ENCODE results near the gene ELMO2. TPM values are rescaled to one million over a fixed set of nuclear protein-coding genes. Genes with fewer than 3 reads are reported as not detected.

The ELMO2 gene
- total RNA-seq, result 10 to 100 TPM; 50.8 to 57.0 TPM

GRCh38 chr20:46406200-46406985 lies at the start of gene ELMO2:
Gene ELMO2, minus strand, starts transcription at chr20:46406615. Its CDS starts 12,133 bp downstream, at chr20:46394482.
- peak; percentile 83 to 88 for ATAC-seq

GRCh38 chr20:46455729-46456128 lies 49.3 kb upstream of the ELMO2 start:
- ATAC-seq, result no peak
- Mint-ChIP-seq H3K36me3 (peaks cover 21 to 25% of the 10 kb centered on the region in 2 donors), H3K9me3 (peaks cover 16 to 22% of the 10 kb centered on the region in 2 donors), H3K27ac (no peak overlapping the region)
- no peak for DNase-seq (ENCODE audit: low spot score in 2 of 2)

More at GRCh38 chr20:46406200-46406985, at the start of gene ELMO2:
- Mint-ChIP-seq H3K36me3 (peaks cover 6 to 8% of the 10 kb centered on the region in 2 donors), H3K9me3 (no peaks in the 10 kb centered on the region), H3K27ac (peak within 1 kb of the TSS; percentile 94)
- DNase-seq (ENCODE audit: low spot score in 2 of 2), result peak; percentile 92 to 94

- ATAC-seq (no peak), DNase-seq (ENCODE audit: low spot score in 2 of 2) (no peak)
- H3K27ac Mint-ChIP-seq, result no peak overlapping the region
- H3K36me3 Mint-ChIP-seq, result peaks cover 0 to 8% of the 10 kb centered on the region in 2 donors
- peaks cover 5 to 6% of the 10 kb centered on the region in 2 donors for H3K9me3 Mint-ChIP-seq
Observed at GRCh38 chr20:46446851-46447250, 40.4 kb upstream of the ELMO2 start.

GRCh38 chr20:46439837-46440236 lies 33.4 kb upstream of the ELMO2 start:
- H3K36me3 Mint-ChIP-seq, result peaks cover 0 to 5% of the 10 kb centered on the region in 2 donors
- H3K9me3 Mint-ChIP-seq, result peaks cover 4 to 5% of the 10 kb centered on the region in 2 donors
- DNase-seq (ENCODE audit: low spot score in 2 of 2) (no peak), ATAC-seq (no peak)
- H3K27ac Mint-ChIP-seq, result no peak overlapping the region

- no peaks in the 10 kb centered on the region for H3K36me3 Mint-ChIP-seq
- DNase-seq (ENCODE audit: low spot score in 2 of 2), result no peak
- peak in 1 of 2 donors; percentile 52 for ATAC-seq
Observed at GRCh38 chr20:46438156-46438750, 31.8 kb upstream of the ELMO2 start.

GRCh38 chr20:46435146-46435545 lies 28.7 kb upstream of the ELMO2 start:
- no peak for ATAC-seq
- H3K36me3 Mint-ChIP-seq, result no peaks in the 10 kb centered on the region
- H3K9me3 Mint-ChIP-seq, result no peaks in the 10 kb centered on the region
- no peak overlapping the region for H3K27ac Mint-ChIP-seq
- no peak for DNase-seq (ENCODE audit: low spot score in 2 of 2)

More at GRCh38 chr20:46438156-46438750, 31.8 kb upstream of the ELMO2 start:
- Mint-ChIP-seq H3K9me3 (no peaks in the 10 kb centered on the region), H3K27ac (no peak overlapping the region)

- Mint-ChIP-seq H3K27ac (no peak overlapping the region), H3K36me3 (no peaks in the 10 kb centered on the region), H3K9me3 (no peaks in the 10 kb centered on the region)
- DNase-seq (ENCODE audit: low spot score in 2 of 2) (no peak), ATAC-seq (no peak)
Observed at GRCh38 chr20:46434597-46434996, 28.2 kb upstream of the ELMO2 start.

GRCh38 chr20:46433051-46433450 lies 26.6 kb upstream of the ELMO2 start:
- Mint-ChIP-seq H3K36me3 (no peaks in the 10 kb centered on the region), H3K9me3 (no peaks in the 10 kb centered on the region), H3K27ac (no peak overlapping the region)
- DNase-seq (ENCODE audit: low spot score in 2 of 2) (no peak), ATAC-seq (no peak)

GRCh38 chr20:46430921-46431712 lies 24.7 kb upstream of the ELMO2 start:
- no peak for DNase-seq (ENCODE audit: low spot score in 2 of 2)
- Mint-ChIP-seq H3K27ac (no peak overlapping the region), H3K36me3 (no peaks in the 10 kb centered on the region), H3K9me3 (no peaks in the 10 kb centered on the region)
- ATAC-seq, result no peak

- H3K9me3 Mint-ChIP-seq, result no peaks in the 10 kb centered on the region
- ATAC-seq (no peak), DNase-seq (ENCODE audit: low spot score in 2 of 2) (no peak)
- H3K36me3 Mint-ChIP-seq, result no peaks in the 10 kb centered on the region
- H3K27ac Mint-ChIP-seq, result no peak overlapping the region
Observed at GRCh38 chr20:46427384-46427783, 21.0 kb upstream of the ELMO2 start.

- Mint-ChIP-seq H3K36me3 (no peaks in the 10 kb centered on the region), H3K27ac (no peak overlapping the region), H3K9me3 (no peaks in the 10 kb centered on the region)
- no peak for ATAC-seq
- DNase-seq (ENCODE audit: low spot score in 2 of 2), result no peak
Observed at GRCh38 chr20:46423882-46424482, 17.6 kb upstream of the ELMO2 start.

- no peaks in the 10 kb centered on the region for H3K9me3 Mint-ChIP-seq
- no peak for ATAC-seq
Observed at GRCh38 chr20:46423342-46423741, 16.9 kb upstream of the ELMO2 start.

GRCh38 chr20:46420878-46421277 lies 14.5 kb upstream of the ELMO2 start:
- H3K9me3 Mint-ChIP-seq, result no peaks in the 10 kb centered on the region
- peaks cover 0 to 9% of the 10 kb centered on the region in 2 donors for H3K36me3 Mint-ChIP-seq
- ATAC-seq, result no peak

More at GRCh38 chr20:46423342-46423741, 16.9 kb upstream of the ELMO2 start:
- Mint-ChIP-seq H3K36me3 (no peaks in the 10 kb centered on the region), H3K27ac (no peak overlapping the region)
- DNase-seq (ENCODE audit: low spot score in 2 of 2), result no peak

GRCh38 chr20:46419882-46420281 lies 13.5 kb upstream of the ELMO2 start:
- DNase-seq (ENCODE audit: low spot score in 2 of 2) (no peak), ATAC-seq (no peak)
- no peaks in the 10 kb centered on the region for H3K9me3 Mint-ChIP-seq
- peaks cover 0 to 9% of the 10 kb centered on the region in 2 donors for H3K36me3 Mint-ChIP-seq
- no peak overlapping the region for H3K27ac Mint-ChIP-seq

More at GRCh38 chr20:46420878-46421277, 14.5 kb upstream of the ELMO2 start:
- DNase-seq (ENCODE audit: low spot score in 2 of 2), result no peak
- no peak overlapping the region for H3K27ac Mint-ChIP-seq

GRCh38 chr20:46416839-46417238 lies 10.4 kb upstream of the ELMO2 start:
- DNase-seq (ENCODE audit: low spot score in 2 of 2), result no peak
- Mint-ChIP-seq H3K27ac (no peak overlapping the region), H3K9me3 (no peaks in the 10 kb centered on the region), H3K36me3 (peaks cover 0 to 9% of the 10 kb centered on the region in 2 donors)
- ATAC-seq, result no peak

- no peak for ATAC-seq
- peaks cover 0 to 9% of the 10 kb centered on the region in 2 donors for H3K36me3 Mint-ChIP-seq
- no peaks in the 10 kb centered on the region for H3K9me3 Mint-ChIP-seq
- DNase-seq (ENCODE audit: low spot score in 2 of 2), result no peak
- H3K27ac Mint-ChIP-seq, result no peak overlapping the region
Observed at GRCh38 chr20:46416421-46416820, 10.0 kb upstream of the ELMO2 start.
